ENCODE results near the gene COPZ1.

The COPZ1 gene

DNA sequence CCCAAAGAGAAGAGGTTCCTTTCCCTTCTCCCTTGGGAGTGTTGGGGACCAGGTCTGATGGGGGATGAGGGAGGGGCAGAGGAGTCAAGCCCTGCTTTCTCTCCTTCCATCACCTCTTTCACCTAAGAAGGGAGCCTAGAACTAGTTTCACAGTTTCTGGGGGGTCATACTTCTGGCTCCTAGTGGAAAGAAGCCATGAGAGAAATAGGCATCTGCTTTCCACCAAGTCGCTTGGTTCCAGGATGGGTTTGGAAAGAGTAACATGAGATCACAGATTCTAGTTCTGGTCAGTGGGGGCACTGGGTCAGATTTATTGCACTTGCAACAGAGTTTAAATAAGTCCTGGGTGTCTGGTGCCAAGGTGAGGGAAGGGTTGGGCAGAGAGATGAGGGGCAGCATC, 70.1 kb downstream of the COPZ1 start:
- peak overlapping the region in 1 of 2 donors; percentile 19 for H3K27ac ChIP-seq
- no peaks in the 10 kb centered on the region for H3K27me3 ChIP-seq
- H3K4me1 ChIP-seq = peaks cover 0 to 24% (median 10%) of the 10 kb centered on the region in 4 donors
- no peak for DNase-seq
- H3K4me3 ChIP-seq = no peak overlapping the region
- H3K36me3 ChIP-seq = peaks cover 58 to 69% (median 66%) of the 10 kb centered on the region in 3 donors
- TF ChIP-seq, protein P1, sequence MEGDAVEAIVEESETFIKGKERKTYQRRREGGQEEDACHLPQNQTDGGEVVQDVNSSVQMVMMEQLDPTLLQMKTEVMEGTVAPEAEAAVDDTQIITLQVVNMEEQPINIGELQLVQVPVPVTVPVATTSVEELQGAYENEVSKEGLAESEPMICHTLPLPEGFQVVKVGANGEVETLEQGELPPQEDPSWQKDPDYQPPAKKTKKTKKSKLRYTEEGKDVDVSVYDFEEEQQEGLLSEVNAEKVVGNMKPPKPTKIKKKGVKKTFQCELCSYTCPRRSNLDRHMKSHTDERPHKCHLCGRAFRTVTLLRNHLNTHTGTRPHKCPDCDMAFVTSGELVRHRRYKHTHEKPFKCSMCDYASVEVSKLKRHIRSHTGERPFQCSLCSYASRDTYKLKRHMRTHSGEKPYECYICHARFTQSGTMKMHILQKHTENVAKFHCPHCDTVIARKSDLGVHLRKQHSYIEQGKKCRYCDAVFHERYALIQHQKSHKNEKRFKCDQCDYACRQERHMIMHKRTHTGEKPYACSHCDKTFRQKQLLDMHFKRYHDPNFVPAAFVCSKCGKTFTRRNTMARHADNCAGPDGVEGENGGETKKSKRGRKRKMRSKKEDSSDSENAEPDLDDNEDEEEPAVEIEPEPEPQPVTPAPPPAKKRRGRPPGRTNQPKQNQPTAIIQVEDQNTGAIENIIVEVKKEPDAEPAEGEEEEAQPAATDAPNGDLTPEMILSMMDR (IDR thresholded peaks at IDR 0.05) = no peak
- intact Hi-C loops (cut with DNase I; ENCODE audit: low total_unique reads) = loop anchor here (5.0 kb wide), 1 partner anchor 42 kb away; no protein-coding TSS in a partner anchor
- no peaks in the 10 kb centered on the region for H3K9me3 ChIP-seq

DNA sequence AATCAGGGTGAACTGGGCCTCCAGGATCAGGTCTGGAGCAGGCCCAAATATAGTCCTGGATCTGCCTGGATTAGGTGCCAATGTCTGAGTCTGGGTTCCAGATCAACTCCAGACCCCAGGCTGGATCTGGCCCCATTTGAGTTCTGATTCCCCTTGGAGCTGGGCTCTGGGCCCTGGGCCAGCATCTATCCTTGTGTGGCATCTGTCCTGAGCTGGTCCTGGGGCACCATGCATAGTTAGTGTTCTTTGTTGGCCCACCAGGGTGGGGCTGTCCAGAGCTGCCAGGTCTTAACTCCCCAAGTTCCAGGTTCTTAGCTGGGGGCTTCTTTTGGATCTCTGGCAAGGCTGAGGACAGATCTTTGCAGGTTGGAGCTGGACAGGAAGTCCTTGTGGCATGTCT, 70.6 kb downstream of the COPZ1 start:
- H3K4me3 ChIP-seq = no peak overlapping the region
- H3K36me3 ChIP-seq = peaks cover 64 to 74% (median 72%) of the 10 kb centered on the region in 3 donors
- no peak overlapping the region for H3K27ac ChIP-seq
- H3K27me3 ChIP-seq = no peaks in the 10 kb centered on the region
- no peaks in the 10 kb centered on the region for H3K9me3 ChIP-seq
- H3K4me1 ChIP-seq = peaks cover 0 to 24% (median 10%) of the 10 kb centered on the region in 4 donors
- intact Hi-C loops (cut with DNase I; ENCODE audit: low total_unique reads) = loop anchor here (5.0 kb wide), 1 partner anchor 42 kb away; no protein-coding TSS in a partner anchor
- TF ChIP-seq, protein P1 (IDR thresholded peaks at IDR 0.05) = no peak
- DNase-seq = no peak

DNA sequence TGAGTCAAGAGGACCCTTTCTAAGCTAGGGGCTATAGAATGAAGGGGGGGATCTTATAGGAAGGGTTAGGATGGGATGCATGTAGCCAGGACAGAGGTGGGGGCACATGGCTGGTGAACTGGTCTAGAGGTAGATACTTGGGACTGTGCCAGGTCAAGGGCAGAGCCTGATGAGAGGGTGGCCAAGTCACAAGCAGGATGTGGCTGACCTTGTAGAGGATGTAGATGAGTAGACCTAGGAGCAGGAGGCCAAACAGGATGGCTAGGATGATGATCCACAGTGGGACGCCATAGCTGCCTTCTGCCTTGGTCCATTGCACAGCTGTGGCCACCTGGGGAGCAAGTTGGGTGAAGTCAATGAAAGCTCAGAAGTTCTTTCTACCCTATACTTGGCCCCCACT, 72.2 kb downstream of the COPZ1 start:
- DNase-seq = no peak
- Histone ChIP-seq H3K36me3 (peaks cover 80 to 90% (median 88%) of the 10 kb centered on the region in 3 donors), H3K4me1 (peaks cover 0 to 19% (median 4%) of the 10 kb centered on the region in 4 donors), H3K4me3 (no peak overlapping the region), H3K9me3 (no peaks in the 10 kb centered on the region), H3K27me3 (no peaks in the 10 kb centered on the region), H3K27ac (peak overlapping the region; percentile 16 to 27)
- TF ChIP-seq, protein P1 (IDR thresholded peaks at IDR 0.05) = no peak
- intact Hi-C loops (cut with DNase I; ENCODE audit: low total_unique reads) = loop anchor here (5.0 kb wide), 1 partner anchor 40 kb away; no protein-coding TSS in a partner anchor

DNA sequence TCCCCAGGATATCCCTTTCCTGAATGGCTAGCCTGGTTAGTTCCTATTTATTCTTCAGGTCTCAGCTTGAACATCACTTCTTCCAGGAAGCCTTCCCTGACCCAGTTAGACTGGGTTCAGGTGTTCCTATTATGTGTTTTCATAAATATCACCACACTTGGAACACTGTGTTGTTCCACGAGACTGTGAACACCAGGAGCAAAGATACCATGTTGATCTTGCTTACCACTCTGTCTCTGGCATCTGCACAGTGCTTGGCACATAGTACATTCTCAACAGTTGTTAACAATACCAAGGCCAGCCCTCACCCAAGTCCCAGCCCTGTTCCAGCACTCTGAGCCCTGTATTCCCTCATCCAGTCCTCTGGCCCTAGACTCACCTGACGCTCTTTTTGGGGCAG, 73.3 kb downstream of the COPZ1 start:
- Histone ChIP-seq H3K4me1 (peaks cover 0 to 19% (median 4%) of the 10 kb centered on the region in 4 donors), H3K27ac (peak overlapping the region; percentile 10 to 29), H3K27me3 (no peaks in the 10 kb centered on the region), H3K9me3 (no peaks in the 10 kb centered on the region), H3K36me3 (peaks cover 91 to 99% (median 98%) of the 10 kb centered on the region in 3 donors), H3K4me3 (no peak overlapping the region)
- intact Hi-C loops (cut with DNase I; ENCODE audit: low total_unique reads) = loop anchor here (5.0 kb wide), 1 partner anchor 39 kb away; no protein-coding TSS in a partner anchor
- DNase-seq = no peak
- TF ChIP-seq, protein P1 (IDR thresholded peaks at IDR 0.05) = no peak

DNA sequence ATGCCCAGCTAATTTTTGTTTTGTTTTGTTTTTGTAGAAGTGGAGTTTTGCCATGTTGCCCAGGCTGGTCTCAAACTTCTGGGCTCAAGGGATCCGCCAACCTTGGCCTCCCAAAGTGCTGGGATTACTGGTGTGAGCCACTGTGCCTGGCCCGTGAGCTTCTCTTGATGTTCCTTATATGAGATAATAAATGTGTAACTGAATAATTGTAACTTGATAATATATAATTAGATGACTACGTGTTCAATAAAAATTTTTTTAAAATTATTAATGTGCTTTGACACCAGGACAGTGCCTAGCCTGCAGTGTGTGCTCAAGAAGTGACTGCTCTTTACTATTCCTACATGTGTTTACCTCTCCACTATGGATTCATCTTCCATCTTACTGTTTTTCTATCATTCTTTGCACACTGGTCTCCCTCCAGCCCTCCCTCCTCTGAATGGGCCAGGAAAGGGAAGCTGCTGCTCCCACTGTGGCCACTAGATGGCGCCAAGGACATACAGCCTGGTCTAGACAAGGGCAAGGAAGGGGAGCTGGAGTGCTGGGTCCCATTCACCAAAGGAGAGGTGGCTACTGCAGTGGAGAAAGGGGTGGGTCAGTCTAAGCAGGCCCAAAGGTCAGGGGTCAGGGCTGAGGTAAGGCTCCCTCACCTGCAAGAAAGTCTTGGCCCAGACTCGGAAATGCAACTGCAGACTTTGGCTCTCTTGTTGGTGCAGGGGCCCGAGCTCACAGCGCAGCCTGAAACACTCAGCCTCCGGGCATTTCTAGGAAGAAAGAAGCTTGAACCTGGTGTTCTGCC, 74.3 kb downstream of the COPZ1 start:
- Histone ChIP-seq H3K27me3 (no peaks in the 10 kb centered on the region), H3K36me3 (peaks cover 96 to 100% (median 100%) of the 10 kb centered on the region in 3 donors), H3K4me1 (peaks cover 0 to 19% (median 4%) of the 10 kb centered on the region in 4 donors), H3K27ac (peak overlapping the region; percentile 10 to 31), H3K4me3 (no peak overlapping the region), H3K9me3 (no peaks in the 10 kb centered on the region)
- intact Hi-C loops (cut with DNase I; ENCODE audit: low total_unique reads) = loop anchor here (5.0 kb wide), 1 partner anchor 38 kb away; no protein-coding TSS in a partner anchor
- peak; percentile 93 to 94 for DNase-seq
- TF ChIP-seq, protein P1 (IDR thresholded peaks at IDR 0.05) = peak; percentile 95 to 96

All from tibial artery (tissue), 4 donors.